HepG2 (cell line): ENCODE results near the gene ADORA2B. TPM values are rescaled to one million over a fixed set of nuclear protein-coding genes. Genes with fewer than 3 reads are reported as not detected.

Source experiments
- BRF2 ChIP-seq: sonication (generic); formaldehyde crosslinking; IDR thresholded peaks from 2 replicates; pipeline ENCODE4 v1.8.1; 2022; ENCODE audit warnings: mild to moderate bottlenecking, missing genetic modification reagents
- ETV6 ChIP-seq: sonication (generic); formaldehyde crosslinking; conservative IDR thresholded peaks from 2 replicates; pipeline ENCODE4 v1.4.0; 2020; ENCODE audit warnings: missing genetic modification reagents
- POLR2AphosphoS2 ChIP-seq: IDR thresholded peaks from 2 replicates; pipeline ENCODE4 v1.6.1; 2011; ENCODE audit warnings: low read depth, low read length, improper control_type of control experiment
- POLR2G ChIP-seq: fragments of 200-400 bp; formaldehyde crosslinking; IDR thresholded peaks from 2 replicates; pipeline ENCODE4 v1.6.1; 2018; ENCODE audit warnings: mild to moderate bottlenecking, low read depth, low read length, moderate library complexity
- SRSF1 ChIP-seq: fragments of 200-400 bp; formaldehyde crosslinking; optimal IDR thresholded peaks from 2 replicates; pipeline ENCODE3; 2017; ENCODE audit warnings: mild to moderate bottlenecking, low read depth, low read length, moderate library complexity
- TBP ChIP-seq: sonication (generic); formaldehyde crosslinking; IDR thresholded peaks from 2 replicates; pipeline ENCODE4 v1.5.0; 2020; ENCODE audit warnings: missing genetic modification reagents
- TEAD3 ChIP-seq: optimal IDR thresholded peaks from 2 replicates; pipeline ENCODE3; 2016; ENCODE audit warnings: borderline replicate concordance
- ZNF142 ChIP-seq: sonication (generic); formaldehyde crosslinking; IDR thresholded peaks from 2 replicates; pipeline ENCODE4 v1.4.0; 2020; ENCODE audit warnings: missing genetic modification reagents
- ZSCAN30 ChIP-seq: sonication (generic); formaldehyde crosslinking; IDR thresholded peaks from 2 replicates; pipeline ENCODE4 v1.5.0; 2020; ENCODE audit warnings: mild to moderate bottlenecking, missing genetic modification reagents
- polyA plus RNA-seq, 8 experiments: library from polyadenylated mRNA; depleted of rRNA in 3 of 8; stranded (reverse) in 7 of 8; unstranded in 1 of 8; fragments of >200 nt; fragmentation: Illumina TruSeq in 4 of 8; extraction: Trizol in 4 of 8; gene quantifications; 2 replicates each; pipeline versions ENCODE4 v1.2.1 to v1.2.3, GENCODE V29; 2011 to 2016; ENCODE audit warnings: low read depth in 4 of 8, missing spikeins in 1 of 8, mixed read lengths in 1 of 8; ENCODE audit not compliant: insufficient read depth in 1 of 8
- total RNA-seq, 5 experiments: library from RNA; depleted of rRNA; stranded (reverse); fragments of >200 nt; fragmentation: Illumina TruSeq; extraction: Trizol; gene quantifications; 2 replicates each; pipeline ENCODE4 v1.2.3, GENCODE V29; 2016; ENCODE audit warnings: low read depth in 1 of 5
- TF ChIP-seq, protein P1 (sequence below): sonication (generic); formaldehyde crosslinking; IDR thresholded peaks from 2 replicates; pipeline ENCODE4 v1.4.0; 2020; ENCODE audit warnings: mild to moderate bottlenecking, low read depth, missing genetic modification reagents
- TF ChIP-seq, protein P2 (sequence below), 2 experiments: sonication (generic) in 1 of 2; formaldehyde crosslinking in 1 of 2; IDR thresholded peaks; 2 replicates each; pipeline versions ENCODE4 v1.4.0 to v1.6.1; 2018 to 2020; ENCODE audit warnings: missing genetic modification reagents in 2 of 2, borderline replicate concordance in 1 of 2, low read depth in 1 of 2, mild to moderate bottlenecking in 1 of 2, missing biosample characterization in 1 of 2

The ADORA2B gene
- total and polyA plus RNA-seq, 2 of the 13 experiments (the other 11 are each of a cell fraction or from before 2014, with no cell fraction given): 10.4 to 20.0 TPM

- TF ChIP-seq, protein P1, sequence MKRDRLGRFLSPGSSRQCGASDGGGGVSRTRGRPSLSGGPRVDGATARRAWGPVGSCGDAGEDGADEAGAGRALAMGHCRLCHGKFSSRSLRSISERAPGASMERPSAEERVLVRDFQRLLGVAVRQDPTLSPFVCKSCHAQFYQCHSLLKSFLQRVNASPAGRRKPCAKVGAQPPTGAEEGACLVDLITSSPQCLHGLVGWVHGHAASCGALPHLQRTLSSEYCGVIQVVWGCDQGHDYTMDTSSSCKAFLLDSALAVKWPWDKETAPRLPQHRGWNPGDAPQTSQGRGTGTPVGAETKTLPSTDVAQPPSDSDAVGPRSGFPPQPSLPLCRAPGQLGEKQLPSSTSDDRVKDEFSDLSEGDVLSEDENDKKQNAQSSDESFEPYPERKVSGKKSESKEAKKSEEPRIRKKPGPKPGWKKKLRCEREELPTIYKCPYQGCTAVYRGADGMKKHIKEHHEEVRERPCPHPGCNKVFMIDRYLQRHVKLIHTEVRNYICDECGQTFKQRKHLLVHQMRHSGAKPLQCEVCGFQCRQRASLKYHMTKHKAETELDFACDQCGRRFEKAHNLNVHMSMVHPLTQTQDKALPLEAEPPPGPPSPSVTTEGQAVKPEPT (CRISPR knock-in tag): no peak
- TF ChIP-seq ETV6 (CRISPR knock-in tag) (no peak), ZNF142 (CRISPR knock-in tag) (0 out of 2 replicates have a peak, but pooled peaks have one; percentile 23), TEAD3 (peak; percentile 62), ZSCAN30 (CRISPR knock-in tag) (no peak), POLR2G (no peak), SRSF1 (no peak), POLR2AphosphoS2 (no peak), TBP (CRISPR knock-in tag) (no peak), BRF2 (no peak)
- TF ChIP-seq, protein P2, sequence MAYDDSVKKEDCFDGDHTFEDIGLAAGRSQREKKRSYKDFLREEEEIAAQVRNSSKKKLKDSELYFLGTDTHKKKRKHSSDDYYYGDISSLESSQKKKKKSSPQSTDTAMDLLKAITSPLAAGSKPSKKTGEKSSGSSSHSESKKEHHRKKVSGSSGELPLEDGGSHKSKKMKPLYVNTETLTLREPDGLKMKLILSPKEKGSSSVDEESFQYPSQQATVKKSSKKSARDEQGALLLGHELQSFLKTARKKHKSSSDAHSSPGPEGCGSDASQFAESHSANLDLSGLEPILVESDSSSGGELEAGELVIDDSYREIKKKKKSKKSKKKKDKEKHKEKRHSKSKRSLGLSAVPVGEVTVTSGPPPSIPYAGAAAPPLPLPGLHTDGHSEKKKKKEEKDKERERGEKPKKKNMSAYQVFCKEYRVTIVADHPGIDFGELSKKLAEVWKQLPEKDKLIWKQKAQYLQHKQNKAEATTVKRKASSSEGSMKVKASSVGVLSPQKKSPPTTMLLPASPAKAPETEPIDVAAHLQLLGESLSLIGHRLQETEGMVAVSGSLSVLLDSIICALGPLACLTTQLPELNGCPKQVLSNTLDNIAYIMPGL (CRISPR knock-in tag; IDR thresholded peaks at IDR 0.05; ENCODE audit: borderline replicate concordance in 1 of 2, low read depth in 1 of 2): no peak
These were observed 21.9 kb downstream of the ADORA2B start (continued) for GRCh38 chr17:15966879-15967248.
